ENCODE results near the gene CFI.

DNA sequence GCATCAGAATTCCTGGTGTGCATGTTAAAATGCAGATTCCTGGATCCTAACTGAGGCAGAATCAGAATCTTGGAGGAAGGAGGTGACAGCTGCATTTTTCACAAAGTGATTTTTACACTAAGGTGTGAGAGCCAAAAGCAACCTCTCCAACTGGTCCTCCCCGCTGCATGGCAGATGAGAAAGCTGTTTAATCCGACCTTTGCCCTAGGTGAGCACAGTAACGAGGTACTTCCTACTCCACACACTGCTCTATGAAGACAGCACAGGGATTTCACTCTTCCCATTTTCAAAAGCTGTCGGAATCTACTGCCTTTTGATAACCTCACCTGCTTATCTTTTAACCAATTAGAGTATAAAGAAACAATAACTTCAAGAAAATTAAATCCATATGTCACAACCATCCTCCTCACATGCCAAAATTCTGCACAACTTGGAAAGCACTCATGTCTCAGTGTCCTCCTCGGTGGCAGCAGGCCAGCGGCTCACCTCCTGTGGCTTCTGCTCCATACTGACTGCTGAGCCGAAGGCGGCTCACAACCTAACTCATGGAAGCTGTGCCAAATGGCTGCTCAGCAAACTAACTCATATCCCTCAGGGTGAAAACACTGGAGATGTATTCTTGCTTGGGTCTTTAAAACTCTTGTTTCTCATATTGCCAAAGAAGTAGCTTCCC is 102.1 kb downstream of the CFI start:
- TF ChIP-seq, protein P1, sequence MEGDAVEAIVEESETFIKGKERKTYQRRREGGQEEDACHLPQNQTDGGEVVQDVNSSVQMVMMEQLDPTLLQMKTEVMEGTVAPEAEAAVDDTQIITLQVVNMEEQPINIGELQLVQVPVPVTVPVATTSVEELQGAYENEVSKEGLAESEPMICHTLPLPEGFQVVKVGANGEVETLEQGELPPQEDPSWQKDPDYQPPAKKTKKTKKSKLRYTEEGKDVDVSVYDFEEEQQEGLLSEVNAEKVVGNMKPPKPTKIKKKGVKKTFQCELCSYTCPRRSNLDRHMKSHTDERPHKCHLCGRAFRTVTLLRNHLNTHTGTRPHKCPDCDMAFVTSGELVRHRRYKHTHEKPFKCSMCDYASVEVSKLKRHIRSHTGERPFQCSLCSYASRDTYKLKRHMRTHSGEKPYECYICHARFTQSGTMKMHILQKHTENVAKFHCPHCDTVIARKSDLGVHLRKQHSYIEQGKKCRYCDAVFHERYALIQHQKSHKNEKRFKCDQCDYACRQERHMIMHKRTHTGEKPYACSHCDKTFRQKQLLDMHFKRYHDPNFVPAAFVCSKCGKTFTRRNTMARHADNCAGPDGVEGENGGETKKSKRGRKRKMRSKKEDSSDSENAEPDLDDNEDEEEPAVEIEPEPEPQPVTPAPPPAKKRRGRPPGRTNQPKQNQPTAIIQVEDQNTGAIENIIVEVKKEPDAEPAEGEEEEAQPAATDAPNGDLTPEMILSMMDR (IDR thresholded peaks at IDR 0.05): no peak
- no peak for TF ChIP-seq POLR2A (IDR thresholded peaks at IDR 0.05)
